NCI-H1694 treated with DMSO at 0.1 percent for 48 hours (cell line): Measurements from ENCODE around the gene EXOC6B.
A peak's percentile ranks its signal among the peaks of the same experiment; 100 is the strongest.

Experiments
- DNase-seq: peaks from one replicate; lab custom pipeline; 2025; lab: John Stamatoyannopoulos, UW

Gene EXOC6B

DNA sequence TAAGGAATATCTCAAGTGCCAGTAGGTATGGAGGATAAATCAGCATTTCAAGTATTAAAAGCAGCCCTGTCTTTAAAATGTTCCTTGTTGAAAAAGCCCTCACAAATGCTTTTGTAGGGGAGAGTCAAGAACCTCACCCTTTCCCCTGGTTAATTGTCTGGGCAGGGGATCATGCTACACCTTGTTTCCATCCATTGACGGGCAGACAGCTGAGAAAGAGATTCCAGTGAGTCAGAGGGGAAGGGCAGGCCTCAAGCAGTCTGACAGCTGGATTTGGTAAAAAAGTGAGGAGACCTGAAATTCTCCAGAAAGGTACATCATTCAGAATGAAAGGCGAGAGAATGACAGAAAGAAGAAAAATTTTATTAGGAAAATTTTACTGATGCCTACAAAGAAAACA lies 475.0 kb downstream of the EXOC6B start:
- no peak for DNase-seq

- no peak for DNase-seq
Observed at GRCh38 chr2:72349016-72349415, 476.8 kb downstream of the EXOC6B start.

DNA sequence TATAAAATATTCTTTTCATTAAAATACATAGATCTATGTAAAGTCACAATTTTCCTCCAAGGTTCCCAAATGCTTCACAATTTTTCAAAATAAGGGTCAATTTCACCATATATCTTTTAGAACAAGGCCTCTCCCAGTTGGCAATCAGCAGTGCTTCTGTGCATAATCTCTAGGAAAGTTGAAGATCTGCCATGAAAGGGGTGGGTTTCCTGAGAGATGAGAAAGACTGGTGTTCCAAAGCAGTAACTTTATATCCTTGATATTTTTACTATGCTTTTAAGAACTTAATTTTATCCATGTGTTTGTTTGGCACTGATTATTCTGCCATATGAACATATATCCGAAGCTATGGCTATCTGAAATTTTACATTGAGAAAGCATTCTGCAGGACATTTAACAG lies 478.8 kb downstream of the EXOC6B start:
- no peak for DNase-seq

GRCh38 chr2:72341639-72342038 lies 484.2 kb downstream of the EXOC6B start:
- DNase-seq = no peak

GRCh38 chr2:72340665-72341064 lies 485.2 kb downstream of the EXOC6B start:
- no peak for DNase-seq

- DNase-seq = no peak
Observed at GRCh38 chr2:72338076-72338475, 487.8 kb downstream of the EXOC6B start.

GRCh38 chr2:72332720-72333119 lies 493.1 kb downstream of the EXOC6B start:
- no peak for DNase-seq

DNA sequence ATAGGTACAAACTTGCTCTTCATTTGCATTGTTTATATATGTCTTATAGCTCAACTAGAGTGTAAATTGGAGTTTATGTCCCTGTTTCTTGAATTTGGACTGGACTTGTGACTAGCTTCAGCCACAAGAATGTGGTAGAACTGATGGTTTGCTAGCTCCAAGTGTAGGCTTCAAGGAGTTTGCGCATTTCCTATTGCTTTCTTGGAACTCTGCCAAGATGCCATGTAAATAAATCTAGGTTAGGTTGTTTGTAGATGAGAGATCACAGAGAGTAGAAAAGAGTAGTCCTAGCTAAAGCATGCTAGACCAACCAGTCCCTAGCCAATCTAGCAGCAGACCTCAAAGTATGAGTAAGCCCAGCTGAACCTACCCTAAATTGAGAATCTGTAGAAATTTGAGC lies 495.2 kb downstream of the EXOC6B start:
- DNase-seq = no peak

DNA sequence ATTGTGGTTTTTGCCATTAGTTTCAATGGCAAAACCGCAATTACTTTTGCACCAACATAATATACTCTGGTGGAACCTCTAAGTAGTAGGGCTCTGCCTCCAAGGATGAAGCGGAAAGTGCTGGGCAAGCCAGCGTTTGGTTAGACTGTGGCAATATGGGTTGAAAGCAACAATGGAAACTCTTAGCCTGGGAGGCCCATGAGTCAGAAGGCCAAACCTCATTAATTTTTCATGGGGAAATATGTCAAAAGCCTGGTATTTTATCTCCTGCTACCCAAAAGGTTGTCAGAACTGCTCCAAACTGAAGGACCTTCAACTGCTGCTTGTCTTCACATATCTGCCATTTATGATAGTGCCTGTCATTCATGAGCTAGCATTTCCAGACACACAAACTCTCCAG lies 499.1 kb downstream of the EXOC6B start:
- DNase-seq = no peak

DNA sequence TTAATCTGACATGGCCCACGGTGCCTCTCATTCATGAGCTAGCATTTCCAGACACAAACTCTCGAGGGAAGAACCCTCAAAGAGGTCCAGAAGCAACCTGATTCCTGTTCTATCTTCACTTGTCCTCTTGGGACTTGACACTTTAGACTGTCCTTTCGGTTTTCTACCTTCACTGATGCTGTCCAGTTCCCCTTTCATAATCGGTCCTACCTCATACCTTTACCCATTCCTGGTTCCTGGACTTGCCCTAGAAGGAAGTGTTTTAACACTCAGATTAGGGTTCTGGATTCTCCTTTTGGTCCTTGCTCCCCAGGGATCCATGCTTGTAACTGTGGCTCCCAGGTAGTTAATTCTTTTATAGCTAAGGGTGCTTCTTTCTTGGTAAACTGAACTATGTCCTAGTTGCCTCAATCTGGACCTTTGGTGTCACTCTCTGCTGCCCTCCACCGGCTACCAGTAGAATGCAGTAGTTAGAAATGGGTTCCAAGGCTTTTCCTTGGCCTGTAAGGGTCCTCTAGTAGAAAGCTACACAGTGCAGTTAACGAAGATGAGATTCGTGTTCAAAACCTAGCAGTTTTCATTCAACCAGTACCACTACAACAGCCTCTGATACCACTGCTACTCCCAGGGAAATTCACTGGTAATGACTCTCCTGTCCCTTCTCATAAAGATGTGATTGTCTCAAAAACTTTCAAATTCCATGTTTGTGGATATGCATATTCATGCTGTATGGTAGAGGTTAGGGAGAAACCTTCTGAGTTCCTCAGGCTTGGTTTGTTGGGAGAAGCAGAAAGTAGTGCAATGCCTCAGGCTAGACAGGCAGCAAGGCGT lies 500.0 kb downstream of the EXOC6B start:
- peak; percentile 13 for DNase-seq

GRCh38 chr2:72316774-72317173 lies 509.1 kb downstream of the EXOC6B start:
- no peak for DNase-seq

- DNase-seq = no peak
Observed at GRCh38 chr2:72300147-72300684, 525.6 kb downstream of the EXOC6B start.

DNA sequence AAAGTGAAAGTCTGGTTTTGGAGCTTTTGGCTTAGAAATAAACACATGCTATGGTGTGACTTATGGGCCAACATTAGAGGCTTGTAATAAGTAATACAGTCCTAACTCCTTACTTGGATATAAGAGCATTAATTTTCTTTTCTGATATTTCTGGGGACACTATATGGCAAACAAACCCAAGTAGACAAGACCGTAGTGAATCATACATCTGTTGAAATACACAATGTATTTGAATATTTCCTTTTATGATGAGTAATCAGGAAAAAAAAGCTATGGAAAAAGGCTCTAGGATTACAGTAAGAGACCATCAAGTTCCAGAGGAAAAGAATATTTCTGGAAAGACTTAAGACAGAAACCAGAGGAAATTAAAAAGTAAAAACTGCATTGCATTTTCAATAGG lies 532.2 kb downstream of the EXOC6B start:
- DNase-seq = no peak

- DNase-seq = no peak
Observed at GRCh38 chr2:72292433-72292832, 533.4 kb downstream of the EXOC6B start.

DNA sequence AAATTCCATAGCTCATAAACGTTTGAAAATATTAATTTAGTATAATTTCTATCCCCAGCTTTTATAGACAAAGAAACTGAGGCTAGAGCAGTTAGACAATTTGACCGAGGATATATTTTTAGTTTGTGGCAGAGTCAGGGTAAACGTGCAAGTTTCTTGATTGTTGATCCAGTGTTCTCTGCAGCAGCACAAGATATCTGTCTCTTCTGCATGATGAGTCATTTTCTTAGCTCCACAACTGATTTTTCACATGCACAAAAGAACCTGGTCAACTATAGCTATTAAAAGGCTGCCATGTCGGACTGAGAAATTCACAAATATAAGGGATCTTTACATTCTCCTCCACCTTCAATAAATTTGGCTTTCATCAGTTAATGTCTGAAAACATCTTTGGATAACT lies 534.8 kb downstream of the EXOC6B start:
- no peak for DNase-seq

DNA sequence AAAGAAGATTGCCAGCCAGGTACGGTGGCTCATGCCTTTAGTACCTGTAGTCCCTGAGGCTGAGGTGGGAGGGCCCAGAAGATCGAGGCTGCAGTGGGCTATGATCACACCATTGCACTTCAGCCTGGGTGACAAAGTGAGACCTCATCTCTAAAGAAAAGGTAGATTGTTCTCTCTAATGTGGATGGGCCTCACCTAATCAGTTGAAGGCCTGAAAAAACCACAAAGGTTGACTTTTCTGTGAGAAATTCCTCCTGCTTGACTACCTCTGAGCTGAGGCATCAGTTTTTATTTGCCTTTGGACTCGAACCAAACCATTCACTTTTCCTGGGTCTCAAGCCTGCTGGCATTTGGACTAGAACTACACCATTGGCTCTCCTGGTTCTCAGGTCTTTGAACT lies 536.1 kb downstream of the EXOC6B start:
- DNase-seq = no peak

- no peak for DNase-seq
Observed at GRCh38 chr2:72289283-72289682, 536.5 kb downstream of the EXOC6B start.

- DNase-seq = no peak
Observed at GRCh38 chr2:72278046-72278445, 547.8 kb downstream of the EXOC6B start.

GRCh38 chr2:72276876-72277275 lies 549.0 kb downstream of the EXOC6B start:
- DNase-seq = no peak

- no peak for DNase-seq
Observed at GRCh38 chr2:72276356-72276755, 549.5 kb downstream of the EXOC6B start.

DNA sequence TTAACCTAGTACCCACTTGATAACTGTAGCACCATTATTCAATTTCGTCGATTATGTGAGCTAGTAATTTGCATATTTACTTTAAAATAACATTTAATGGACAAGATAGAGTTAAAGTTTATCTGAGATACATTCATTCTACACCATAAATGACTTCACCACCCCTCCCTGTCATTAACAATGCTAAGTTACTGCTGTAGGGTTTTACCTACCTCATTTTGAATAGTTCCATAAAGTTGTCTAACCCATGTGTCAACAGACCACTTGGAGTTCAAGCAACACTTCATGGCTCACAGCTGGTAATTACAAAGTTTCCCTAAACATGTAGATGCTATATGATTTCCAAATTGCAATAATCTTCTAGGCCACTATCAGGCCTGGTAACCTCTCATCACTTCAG lies 550.7 kb downstream of the EXOC6B start:
- no peak for DNase-seq

DNA sequence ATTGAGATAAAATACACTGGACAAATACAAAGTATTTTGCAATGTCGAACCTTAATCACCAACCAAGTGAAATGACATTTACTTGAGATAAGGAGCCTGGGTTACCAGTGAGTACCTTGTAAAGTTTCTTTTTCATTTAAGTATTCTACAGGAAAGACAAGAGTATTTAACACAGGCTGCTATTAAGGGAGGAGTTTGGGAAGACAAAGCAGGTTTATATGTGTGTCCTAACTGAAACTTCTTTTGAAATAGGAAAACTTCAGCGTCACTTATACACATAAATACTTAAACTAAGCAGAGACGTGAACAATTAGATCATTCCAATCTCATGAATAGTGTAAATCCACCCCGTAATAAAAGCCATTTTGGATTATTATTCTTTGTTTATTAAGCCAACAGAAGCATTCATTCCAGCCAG lies 551.4 kb downstream of the EXOC6B start:
- DNase-seq = no peak

DNA sequence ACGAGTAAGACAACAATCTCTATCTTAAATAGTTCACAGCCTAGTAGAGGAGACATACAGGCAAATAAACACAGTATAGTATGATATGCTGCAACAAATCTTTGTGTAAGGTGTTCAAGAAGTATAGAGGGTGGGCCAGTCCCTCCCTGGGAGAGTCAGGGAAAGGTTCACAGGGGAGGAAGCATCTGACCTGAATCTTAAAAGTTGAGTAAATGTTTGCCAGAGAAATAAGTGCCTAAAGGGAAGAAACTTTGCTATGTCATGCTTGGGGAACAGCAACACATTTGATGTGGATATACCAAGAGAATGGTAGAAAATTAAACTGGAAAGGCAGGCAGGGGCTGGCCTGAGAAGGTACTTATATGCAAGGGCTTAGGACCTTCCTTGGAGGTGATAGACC lies 552.4 kb downstream of the EXOC6B start:
- DNase-seq = no peak
